Hematopoietic multipotent progenitor cell treated with erythropoietin and hydrocortisone succinate and interleukin-3 and kit ligand, for 6 days (in vitro differentiated cells): Measurements from ENCODE around the gene MAP1LC3B2.

Experiments
- DNase-seq: peaks from one replicate; pipeline ENCODE4 v3.0.0-alpha.2; 2015

MAP1LC3B2 gene

GRCh38 chr12:116538076-116538591 is 21.0 kb upstream of the MAP1LC3B2 start:
- DNase-seq: no peak

- no peak for DNase-seq
Observed at GRCh38 chr12:116538682-116539305, 20.4 kb upstream of the MAP1LC3B2 start.

GRCh38 chr12:116539361-116539771 is 19.8 kb upstream of the MAP1LC3B2 start:
- no peak for DNase-seq

- no peak for DNase-seq
Observed at GRCh38 chr12:116539905-116540482, 19.2 kb upstream of the MAP1LC3B2 start.

DNA sequence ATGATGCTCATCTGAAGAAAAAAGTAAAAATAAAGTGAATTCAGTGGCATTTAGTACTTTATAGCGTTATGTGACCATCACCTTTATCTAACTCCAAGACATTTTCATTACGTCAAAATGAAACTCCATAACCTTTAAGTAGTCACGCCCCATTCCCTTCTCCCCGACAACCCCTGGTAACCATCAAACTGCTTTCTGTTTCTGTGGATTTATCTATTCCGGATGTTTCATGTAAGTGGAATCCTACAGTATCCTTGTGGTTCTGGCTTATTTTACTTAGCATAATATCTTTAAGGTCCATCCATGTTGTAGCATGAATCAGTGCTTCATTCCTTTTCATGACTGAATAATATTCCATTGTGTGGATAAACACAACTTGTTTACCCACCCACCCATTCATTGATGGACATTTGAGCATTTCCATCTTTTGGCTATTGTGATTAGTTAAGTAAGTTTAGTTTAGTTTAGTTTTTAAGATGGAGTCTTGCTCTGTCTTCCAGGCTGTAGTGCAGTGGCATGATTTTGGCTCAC is 18.5 kb upstream of the MAP1LC3B2 start:
- DNase-seq: no peak

GRCh38 chr12:116541547-116542344 is 17.4 kb upstream of the MAP1LC3B2 start:
- DNase-seq: no peak

DNA sequence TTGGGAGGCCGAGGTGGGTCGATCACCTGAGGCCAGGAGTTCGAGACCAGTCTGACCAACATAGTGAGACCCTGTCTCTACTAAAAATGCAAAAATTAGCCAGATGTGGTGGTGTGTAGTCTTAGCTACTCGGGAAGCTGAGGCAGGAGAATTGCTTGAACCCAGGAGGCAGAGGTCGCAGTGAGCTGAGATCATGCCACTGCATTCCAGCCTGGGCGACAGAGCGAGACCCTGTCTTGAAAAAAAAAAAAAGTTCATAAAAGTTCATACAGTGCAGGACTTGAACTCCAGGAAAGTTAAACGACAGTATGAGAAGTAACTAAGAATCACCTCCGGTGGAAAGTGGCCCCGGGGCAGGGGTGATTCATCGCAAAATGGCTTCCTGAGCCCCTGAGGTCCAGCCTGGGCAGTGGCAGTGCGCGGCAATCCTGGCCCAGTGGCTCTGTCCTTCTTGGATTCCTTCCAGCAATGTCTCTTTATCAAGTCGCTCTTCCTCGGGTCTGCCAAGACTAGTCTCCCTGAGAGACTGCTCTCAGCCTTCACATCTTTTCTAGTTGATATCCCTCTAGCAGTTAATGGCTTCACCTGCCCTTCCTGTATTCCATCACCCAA is 16.7 kb upstream of the MAP1LC3B2 start:
- DNase-seq: no peak

- no peak for DNase-seq
Observed at GRCh38 chr12:116544656-116545055, 14.5 kb upstream of the MAP1LC3B2 start.

DNA sequence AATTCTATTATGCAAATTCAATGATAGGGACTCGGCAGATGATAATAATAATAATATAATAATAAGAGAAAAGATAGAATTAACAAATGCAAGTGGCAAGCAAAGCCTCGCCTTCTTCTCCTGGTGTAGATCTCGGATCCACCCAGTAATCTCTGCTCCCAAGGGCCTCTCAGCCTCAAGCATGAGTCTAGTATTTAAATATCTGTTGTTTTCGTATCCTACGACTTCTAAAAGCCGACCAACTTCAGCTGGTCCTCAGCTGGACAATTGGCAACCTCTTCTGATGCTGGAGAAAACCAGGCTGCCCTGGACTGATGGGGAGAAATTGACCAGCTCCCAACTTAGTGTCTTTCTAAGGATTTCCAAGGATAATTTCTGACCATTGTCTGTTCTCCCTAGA is 14.0 kb upstream of the MAP1LC3B2 start:
- DNase-seq: no peak

- peak; percentile 21 for DNase-seq
Observed at GRCh38 chr12:116545936-116546335, 13.2 kb upstream of the MAP1LC3B2 start.

DNA sequence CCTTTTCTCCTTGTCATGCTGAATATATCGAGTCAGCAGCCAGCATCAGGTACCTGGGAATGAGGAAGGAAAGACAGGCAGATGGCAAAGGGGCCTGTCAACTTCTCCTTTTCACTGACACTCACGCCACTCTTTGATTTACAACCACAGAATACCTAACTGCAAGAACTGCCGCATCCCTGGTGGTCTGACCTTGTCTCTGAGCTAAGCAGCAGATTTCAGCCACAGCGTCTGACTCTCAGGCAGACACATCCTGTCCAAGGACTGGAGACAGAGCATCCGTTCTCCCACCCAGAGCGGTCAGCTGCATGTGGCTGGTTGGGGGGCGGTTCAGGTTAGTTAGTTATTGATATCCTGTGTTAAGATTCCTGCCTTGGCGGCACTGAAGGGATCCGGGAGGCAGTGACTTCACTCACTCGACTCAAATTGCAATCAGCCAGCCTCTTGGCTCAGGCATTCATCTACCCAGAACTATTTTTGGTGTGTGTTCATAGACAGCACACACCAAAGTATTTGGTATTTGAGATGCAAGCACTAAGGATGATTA is 11.2 kb upstream of the MAP1LC3B2 start:
- DNase-seq: peak; percentile 67

DNA sequence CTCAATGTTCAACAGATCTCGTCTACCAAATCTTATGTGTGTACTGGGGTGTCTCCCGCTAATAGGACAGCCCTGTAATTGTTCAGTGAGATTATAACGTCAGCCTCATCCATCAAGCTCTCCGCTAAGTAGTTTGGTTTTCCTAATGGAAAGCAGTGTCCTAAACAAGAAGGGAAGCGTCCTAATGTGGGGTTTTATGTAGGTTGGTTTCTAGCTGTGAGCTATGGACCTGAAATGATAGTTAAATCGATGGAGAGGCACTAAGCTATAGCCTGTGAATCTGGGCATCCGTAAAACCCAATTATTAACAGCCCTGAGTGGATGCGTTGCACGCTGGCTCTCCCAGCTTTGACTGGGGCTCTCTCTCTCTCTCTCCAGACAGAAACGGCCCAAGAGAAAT is 9.2 kb upstream of the MAP1LC3B2 start:
- DNase-seq: no peak

- no peak for DNase-seq
Observed at GRCh38 chr12:116551151-116551550, 8.0 kb upstream of the MAP1LC3B2 start.

DNA sequence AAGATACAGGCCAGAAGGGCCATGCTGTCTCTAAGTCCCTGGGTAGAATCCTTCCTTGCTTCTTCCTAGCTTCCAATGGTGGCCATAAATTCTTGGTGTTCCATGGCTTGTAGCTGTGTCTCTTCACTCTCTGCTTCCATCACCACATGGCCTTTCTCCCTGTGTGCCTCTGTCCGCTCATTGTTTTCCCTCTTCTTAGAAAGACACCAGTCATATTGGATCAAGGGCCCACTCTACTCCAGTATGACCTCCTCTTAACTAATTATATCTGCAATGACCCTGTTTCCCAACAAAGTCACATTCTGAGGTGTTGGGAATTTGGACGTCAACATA is 7.6 kb upstream of the MAP1LC3B2 start:
- DNase-seq: no peak

DNA sequence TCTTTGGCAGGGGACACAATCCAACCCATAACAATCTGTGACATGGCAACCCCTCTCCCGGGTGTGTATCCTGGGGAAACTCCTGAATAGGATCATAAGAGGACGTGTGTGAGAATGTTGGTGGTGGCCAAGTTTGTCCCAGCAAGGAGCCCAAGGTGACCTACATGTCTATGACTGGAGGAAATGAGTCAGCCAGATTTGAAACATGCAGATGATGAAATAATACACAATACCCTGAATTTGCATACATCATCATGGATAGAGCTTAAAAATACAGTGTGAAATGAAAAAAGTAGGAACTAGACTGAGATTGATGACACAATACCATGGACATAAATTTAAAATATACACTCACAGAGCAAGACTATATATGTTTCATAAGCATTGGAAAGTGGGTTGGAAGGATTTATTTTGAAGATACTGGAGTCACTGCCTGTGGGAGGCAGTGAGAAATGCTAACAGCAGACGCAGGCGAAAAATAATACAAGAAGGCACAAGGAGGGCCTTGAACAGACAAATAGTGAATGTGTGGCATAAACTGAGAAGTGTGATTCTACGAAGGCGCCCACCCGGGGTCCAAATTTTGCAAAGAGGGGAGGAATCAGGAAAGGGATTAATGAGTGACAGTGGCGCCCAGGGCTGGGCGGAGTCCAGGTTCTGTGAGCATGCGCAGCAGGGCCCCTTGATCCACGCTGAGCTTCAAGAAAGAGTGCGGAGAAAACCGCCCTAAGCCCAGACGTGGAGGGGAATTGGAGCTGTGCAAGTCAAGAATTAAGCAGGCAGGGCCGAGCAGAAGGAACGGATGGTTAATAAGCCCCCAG is 7.0 kb upstream of the MAP1LC3B2 start:
- DNase-seq: peak; percentile 33

GRCh38 chr12:116552773-116553373 is 6.3 kb upstream of the MAP1LC3B2 start:
- DNase-seq: no peak

GRCh38 chr12:116556356-116556952 is 2.7 kb upstream of the MAP1LC3B2 start:
- DNase-seq: no peak

GRCh38 chr12:116556964-116557698 is 2.0 kb upstream of the MAP1LC3B2 start:
- DNase-seq: no peak

GRCh38 chr12:116558280-116559161 is 660 bp upstream of the MAP1LC3B2 start:
- peak; percentile 80 for DNase-seq
